ENCODE results near the gene RTTN.

The RTTN gene

DNA sequence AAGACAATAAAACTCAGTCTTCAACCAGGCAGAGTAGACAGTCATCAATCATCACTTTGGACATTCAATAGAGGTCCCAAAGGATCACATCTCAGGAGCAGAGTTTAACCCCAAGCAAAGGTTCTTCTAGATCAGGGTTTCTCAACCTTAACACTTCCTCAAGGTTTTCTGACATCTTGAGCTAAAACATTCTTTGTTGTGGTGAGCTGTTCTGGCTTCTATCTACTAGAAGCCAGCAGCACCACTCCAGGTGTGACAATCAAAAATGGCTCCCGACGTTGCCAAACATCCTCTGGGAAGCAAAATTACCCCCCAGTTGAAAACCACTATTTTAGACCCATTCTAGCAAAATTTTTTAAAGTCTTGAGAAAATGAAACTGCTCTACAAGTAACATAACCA, 22.0 kb downstream of the RTTN start:
- H3F3A ChIP-seq (ENCODE audit: insufficient read depth), result no peaks in the 10 kb centered on the region
- peaks cover 29% of the 10 kb centered on the region; the same call in 1 of the 2 replicates for H3K36me3 ChIP-seq (ENCODE audit: low read length)
- no peak overlapping the region for H3K27ac ChIP-seq (ENCODE audit: low read depth, low read length)
- no peak overlapping the region for H3K9ac ChIP-seq (ENCODE audit: low read length)
- H4K20me1 ChIP-seq (ENCODE audit: low read depth, low read length), result no peaks in the 10 kb centered on the region
- no peaks in the 10 kb centered on the region for H3K9me2 ChIP-seq (replicated peaks; ENCODE audit: insufficient read depth, low read length)
- no peak for TF ChIP-seq EZH2phosphoT487 (conservative IDR thresholded peaks at IDR 0.05; ENCODE audit: low read length)
- TF ChIP-seq, protein P1, sequence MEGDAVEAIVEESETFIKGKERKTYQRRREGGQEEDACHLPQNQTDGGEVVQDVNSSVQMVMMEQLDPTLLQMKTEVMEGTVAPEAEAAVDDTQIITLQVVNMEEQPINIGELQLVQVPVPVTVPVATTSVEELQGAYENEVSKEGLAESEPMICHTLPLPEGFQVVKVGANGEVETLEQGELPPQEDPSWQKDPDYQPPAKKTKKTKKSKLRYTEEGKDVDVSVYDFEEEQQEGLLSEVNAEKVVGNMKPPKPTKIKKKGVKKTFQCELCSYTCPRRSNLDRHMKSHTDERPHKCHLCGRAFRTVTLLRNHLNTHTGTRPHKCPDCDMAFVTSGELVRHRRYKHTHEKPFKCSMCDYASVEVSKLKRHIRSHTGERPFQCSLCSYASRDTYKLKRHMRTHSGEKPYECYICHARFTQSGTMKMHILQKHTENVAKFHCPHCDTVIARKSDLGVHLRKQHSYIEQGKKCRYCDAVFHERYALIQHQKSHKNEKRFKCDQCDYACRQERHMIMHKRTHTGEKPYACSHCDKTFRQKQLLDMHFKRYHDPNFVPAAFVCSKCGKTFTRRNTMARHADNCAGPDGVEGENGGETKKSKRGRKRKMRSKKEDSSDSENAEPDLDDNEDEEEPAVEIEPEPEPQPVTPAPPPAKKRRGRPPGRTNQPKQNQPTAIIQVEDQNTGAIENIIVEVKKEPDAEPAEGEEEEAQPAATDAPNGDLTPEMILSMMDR (IDR thresholded peaks at IDR 0.05; ENCODE audit: insufficient read depth, low read length, poor library complexity, severe bottlenecking), result no peak
- H3K4me3 ChIP-seq (ENCODE audit: insufficient read depth, low read length, poor library complexity, severe bottlenecking), result no peak overlapping the region
- H2AFZ ChIP-seq (ENCODE audit: low read depth, low read length, severe bottlenecking), result no peak overlapping the region
- H3K4me2 ChIP-seq (ENCODE audit: low read depth, low read length, poor library complexity, severe bottlenecking), result no peak overlapping the region
- H3K79me2 ChIP-seq (ENCODE audit: insufficient read depth, low read length), result peaks cover 11% of the 10 kb centered on the region; the same call in 1 of the 2 replicates
- H3K27me3 ChIP-seq (ENCODE audit: low read length), result no peaks in the 10 kb centered on the region
- no peaks in the 10 kb centered on the region for H3K9me3 ChIP-seq (ENCODE audit: insufficient read depth, low read length)

DNA sequence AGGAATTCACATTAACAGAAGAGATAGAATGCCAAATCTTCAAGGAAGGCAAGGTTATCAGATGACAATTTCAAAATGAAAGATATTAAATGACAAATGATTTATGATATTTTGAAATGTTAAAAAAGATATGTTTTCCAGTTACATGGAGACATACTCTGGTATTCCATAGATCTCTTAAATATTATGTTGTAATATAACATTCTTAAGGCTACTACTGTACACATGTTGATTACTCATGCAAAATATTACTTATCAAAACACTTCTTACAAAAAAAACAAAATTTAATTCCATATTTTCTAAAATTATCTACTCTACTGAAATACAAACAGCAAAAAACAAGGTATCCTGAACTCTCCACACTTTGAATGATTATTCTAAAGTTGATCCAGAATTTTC, 22.9 kb downstream of the RTTN start:
- H3K27ac ChIP-seq (ENCODE audit: low read depth, low read length), result no peak overlapping the region
- H3K27me3 ChIP-seq (ENCODE audit: low read length), result no peaks in the 10 kb centered on the region
- no peak overlapping the region for H3K4me2 ChIP-seq (ENCODE audit: low read depth, low read length, poor library complexity, severe bottlenecking)

DNA sequence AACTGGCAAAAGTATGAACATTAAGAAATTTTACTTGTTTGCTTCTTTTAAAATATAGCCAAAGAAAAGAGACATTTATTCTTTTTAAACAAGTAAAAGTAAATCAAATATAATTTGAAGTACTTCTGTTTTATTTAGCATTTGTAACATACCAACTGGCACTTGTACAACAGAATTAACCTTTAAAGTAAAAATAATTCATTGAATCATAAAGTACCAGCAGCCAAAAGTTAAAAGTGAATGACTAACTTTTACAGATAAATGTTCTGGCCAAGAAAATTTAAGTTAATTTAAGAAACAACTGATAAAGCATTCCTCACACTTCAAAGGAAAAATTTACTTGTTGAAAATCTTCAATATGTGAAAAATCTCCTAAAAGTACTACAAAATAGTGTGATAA, 23.8 kb downstream of the RTTN start:
- H3K4me2 ChIP-seq (ENCODE audit: low read depth, low read length, poor library complexity, severe bottlenecking), result no peak overlapping the region

More for the DNA sequence above, 22.9 kb downstream of the RTTN start:
- H3K79me2 ChIP-seq (ENCODE audit: insufficient read depth, low read length), result peaks cover 14% of the 10 kb centered on the region; the same call in 1 of the 2 replicates
- H3K36me3 ChIP-seq (ENCODE audit: low read length), result peaks cover 23% of the 10 kb centered on the region; the same call in 1 of the 2 replicates
- H4K20me1 ChIP-seq (ENCODE audit: low read depth, low read length), result no peaks in the 10 kb centered on the region
- H2AFZ ChIP-seq (ENCODE audit: low read depth, low read length, severe bottlenecking), result no peak overlapping the region
- H3K4me3 ChIP-seq (ENCODE audit: insufficient read depth, low read length, poor library complexity, severe bottlenecking), result no peak overlapping the region
- H3F3A ChIP-seq (ENCODE audit: insufficient read depth), result no peaks in the 10 kb centered on the region
- TF ChIP-seq EZH2phosphoT487 (conservative IDR thresholded peaks at IDR 0.05; ENCODE audit: low read length), result no peak
- TF ChIP-seq, protein P1 (IDR thresholded peaks at IDR 0.05; ENCODE audit: insufficient read depth, low read length, poor library complexity, severe bottlenecking), result no peak
- no peak overlapping the region for H3K9ac ChIP-seq (ENCODE audit: low read length)
- no peaks in the 10 kb centered on the region for H3K9me3 ChIP-seq (ENCODE audit: insufficient read depth, low read length)
- H3K9me2 ChIP-seq (replicated peaks; ENCODE audit: insufficient read depth, low read length), result no peaks in the 10 kb centered on the region

More for the DNA sequence above, 23.8 kb downstream of the RTTN start:
- no peak overlapping the region for H3K9ac ChIP-seq (ENCODE audit: low read length)
- H3K9me3 ChIP-seq (ENCODE audit: insufficient read depth, low read length), result no peaks in the 10 kb centered on the region
- no peak for TF ChIP-seq EZH2phosphoT487 (conservative IDR thresholded peaks at IDR 0.05; ENCODE audit: low read length)
- TF ChIP-seq, protein P1 (IDR thresholded peaks at IDR 0.05; ENCODE audit: insufficient read depth, low read length, poor library complexity, severe bottlenecking), result no peak
- no peak overlapping the region for H3K27ac ChIP-seq (ENCODE audit: low read depth, low read length)
- peaks cover 14% of the 10 kb centered on the region; the same call in 1 of the 2 replicates for H3K79me2 ChIP-seq (ENCODE audit: insufficient read depth, low read length)
- no peaks in the 10 kb centered on the region for H4K20me1 ChIP-seq (ENCODE audit: low read depth, low read length)
- H3K27me3 ChIP-seq (ENCODE audit: low read length), result no peaks in the 10 kb centered on the region
- peaks cover 17% of the 10 kb centered on the region; the same call in 1 of the 2 replicates for H3K36me3 ChIP-seq (ENCODE audit: low read length)
- no peak overlapping the region for H2AFZ ChIP-seq (ENCODE audit: low read depth, low read length, severe bottlenecking)
- no peaks in the 10 kb centered on the region for H3K9me2 ChIP-seq (replicated peaks; ENCODE audit: insufficient read depth, low read length)
- H3K4me3 ChIP-seq (ENCODE audit: insufficient read depth, low read length, poor library complexity, severe bottlenecking), result no peak overlapping the region
- no peaks in the 10 kb centered on the region for H3F3A ChIP-seq (ENCODE audit: insufficient read depth)

Data from SU-DHL-6 (cell line).